AG04449 (cell line): ENCODE data around the gene SLX4IP.
A peak's percentile ranks its signal among the peaks of the same experiment; 100 is the strongest.

Experiments used
- CTCF ChIA-PET: fragments of 350-600 bp; formaldehyde crosslinking; extraction: SDS; loops from one replicate; lab custom pipeline; 2021; ENCODE audit warnings: antibody characterized with exemption; lab: Yijun Ruan, JAX
- POLR2A ChIA-PET: fragments of 400-600, 350-600 bp; formaldehyde crosslinking; extraction: SDS; loops from one replicate; lab custom pipeline; 2020; ENCODE audit warnings: antibody characterized with exemption, inconsistent platforms; lab: Yijun Ruan, JAX
- DNase-seq: peaks from one replicate; pipeline ENCODE4 v3.0.0-alpha.2; 2010; ENCODE audit warnings: low read depth, low spot score
- H3K4me3 ChIP-seq: 2 replicates; pipeline ENCODE4 v1.5.1; 2011; ENCODE audit warnings: low read depth, mild to moderate bottlenecking, control low read depth, low read length
- CTCF ChIP-seq: IDR thresholded peaks from one replicate; pipeline ENCODE4 v1.5.1; 2011; ENCODE audit warnings: mild to moderate bottlenecking, moderate library complexity, low read length, control low read depth, inconsistent platforms; ENCODE audit not compliant: insufficient read depth; ENCODE audit errors: missing control alignments

SLX4IP gene

GRCh38 chr20:10519361-10520046 lies 84.4 kb downstream of the SLX4IP start:
- DNase-seq: no peak
- ChIA-PET CTCF (interaction anchor here (0.9 kb wide), 1 partner anchor 17 kb away, joined by 3 read pairs; no protein-coding TSS in a partner anchor), POLR2A (no interaction called here)
- TF ChIP-seq CTCF: no peak
- no peak overlapping the region for H3K4me3 ChIP-seq

- DNase-seq: no peak
- no peak overlapping the region for H3K4me3 ChIP-seq
- ChIA-PET CTCF (no interaction called here), POLR2A (interaction anchor here (0.7 kb wide), 1 partner anchor 9 kb away, joined by 4 read pairs; no protein-coding TSS in a partner anchor)
- no peak for TF ChIP-seq CTCF
Measured at GRCh38 chr20:10520528-10520927, 85.4 kb downstream of the SLX4IP start.

GRCh38 chr20:10521068-10521831 lies 86.1 kb downstream of the SLX4IP start:
- ChIA-PET CTCF (interaction anchor here (1.1 to 1.6 kb wide), 2 partner anchors 10 kb away, joined by 4 to 6 read pairs; no protein-coding TSS in a partner anchor), POLR2A (interaction anchor here (1.0 kb wide), 1 partner anchor 13 kb away, joined by 3 read pairs; no protein-coding TSS in a partner anchor)
- H3K4me3 ChIP-seq: peak overlapping the region; percentile 24
- no peak for DNase-seq
- no peak for TF ChIP-seq CTCF

DNA sequence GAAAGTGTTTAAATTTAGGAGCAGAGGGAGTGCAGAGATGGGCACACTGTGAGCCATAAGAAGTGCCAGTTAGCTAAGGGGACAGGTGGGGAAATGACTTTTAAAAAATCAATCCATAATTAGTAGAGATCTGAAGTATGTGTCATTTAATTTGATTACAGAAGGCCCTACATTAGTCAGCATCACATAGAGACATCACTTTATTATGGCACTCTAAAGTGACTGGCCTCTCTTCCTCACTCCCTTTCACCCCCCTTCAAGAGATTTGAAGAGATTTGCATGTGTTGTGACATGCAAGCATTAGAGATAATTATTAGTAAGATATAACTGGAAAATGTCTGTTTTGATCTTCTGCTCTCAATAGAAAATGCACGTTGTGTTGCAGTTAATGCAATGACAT lies 86.7 kb downstream of the SLX4IP start:
- no peak for TF ChIP-seq CTCF
- no peak overlapping the region for H3K4me3 ChIP-seq
- no peak for DNase-seq
- ChIA-PET CTCF (interaction anchor here (1.0 to 1.6 kb wide), 3 partner anchors 9 to 755 kb away, joined by 3 to 6 read pairs (median 4); no protein-coding TSS in a partner anchor), POLR2A (interaction anchor here (1.0 kb wide), 1 partner anchor 13 kb away, joined by 3 read pairs; no protein-coding TSS in a partner anchor)

GRCh38 chr20:10522328-10522727 lies 87.2 kb downstream of the SLX4IP start:
- no peak for DNase-seq
- TF ChIP-seq CTCF: no peak
- H3K4me3 ChIP-seq: no peak overlapping the region
- CTCF ChIA-PET: interaction anchor here (1.0 to 1.6 kb wide), 2 partner anchors 8 to 755 kb away, joined by 3 to 6 read pairs; no protein-coding TSS in a partner anchor
- POLR2A ChIA-PET: no interaction called here

DNA sequence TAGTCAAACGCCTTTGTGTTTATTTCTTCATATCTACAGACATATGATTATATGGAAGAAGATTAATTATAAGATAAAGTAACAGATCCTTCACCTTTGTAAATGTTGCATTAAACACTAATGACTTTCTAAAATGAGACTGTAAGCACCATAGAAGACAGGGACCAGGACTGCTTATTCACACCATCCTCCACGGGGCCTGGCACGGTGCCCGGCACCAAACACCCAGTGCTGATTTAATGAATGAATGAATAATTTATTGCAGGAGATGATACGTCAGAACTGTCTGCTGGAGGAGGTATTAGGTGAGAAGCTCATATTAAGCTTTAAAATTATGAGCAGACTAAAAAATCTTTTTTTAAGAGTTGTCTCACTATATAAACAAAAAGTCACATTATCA lies 88.3 kb downstream of the SLX4IP start:
- H3K4me3 ChIP-seq: no peak overlapping the region
- ChIA-PET POLR2A (no interaction called here), CTCF (no interaction called here)
- no peak for DNase-seq
- no peak for TF ChIP-seq CTCF
